Measurements from ENCODE around the gene ELL.

ELL gene

GRCh38 chr19:18541258-18541991 is 19.6 kb upstream of the ELL start:
- TF ChIP-seq GATA2 (IDR thresholded peaks at IDR 0.05; ENCODE audit: low read depth, low read length) = no peak
- no peak for TF ChIP-seq GATA3 (IDR thresholded peaks at IDR 0.05; ENCODE audit: low read depth, low read length)

GRCh38 chr19:18539372-18539771 is 17.5 kb upstream of the ELL start:
- TF ChIP-seq GATA2 (IDR thresholded peaks at IDR 0.05; ENCODE audit: low read depth, low read length) (no peak), GATA3 (IDR thresholded peaks at IDR 0.05; ENCODE audit: low read depth, low read length) (no peak)

- no peak for TF ChIP-seq GATA3 (IDR thresholded peaks at IDR 0.05; ENCODE audit: low read depth, low read length)
- no peak for TF ChIP-seq GATA2 (IDR thresholded peaks at IDR 0.05; ENCODE audit: low read depth, low read length)
Measured at GRCh38 chr19:18538115-18538514, 16.2 kb upstream of the ELL start.

GRCh38 chr19:18537431-18537830 is 15.6 kb upstream of the ELL start:
- TF ChIP-seq GATA3 (IDR thresholded peaks at IDR 0.05; ENCODE audit: low read depth, low read length) (no peak), GATA2 (IDR thresholded peaks at IDR 0.05; ENCODE audit: low read depth, low read length) (no peak)

- TF ChIP-seq GATA2 (IDR thresholded peaks at IDR 0.05; ENCODE audit: low read depth, low read length) (no peak), GATA3 (IDR thresholded peaks at IDR 0.05; ENCODE audit: low read depth, low read length) (no peak)
Measured at GRCh38 chr19:18536475-18536874, 14.6 kb upstream of the ELL start.

GRCh38 chr19:18533058-18533457 is 11.2 kb upstream of the ELL start:
- TF ChIP-seq GATA3 (IDR thresholded peaks at IDR 0.05; ENCODE audit: low read depth, low read length) = no peak
- TF ChIP-seq GATA2 (IDR thresholded peaks at IDR 0.05; ENCODE audit: low read depth, low read length) = no peak

GRCh38 chr19:18532168-18532890 is 10.5 kb upstream of the ELL start:
- TF ChIP-seq GATA3 (IDR thresholded peaks at IDR 0.05; ENCODE audit: low read depth, low read length) (no peak), GATA2 (IDR thresholded peaks at IDR 0.05; ENCODE audit: low read depth, low read length) (no peak)

- TF ChIP-seq GATA3 (IDR thresholded peaks at IDR 0.05; ENCODE audit: low read depth, low read length) (no peak), GATA2 (IDR thresholded peaks at IDR 0.05; ENCODE audit: low read depth, low read length) (no peak)
Measured at GRCh38 chr19:18531485-18531884, 9.6 kb upstream of the ELL start.

DNA sequence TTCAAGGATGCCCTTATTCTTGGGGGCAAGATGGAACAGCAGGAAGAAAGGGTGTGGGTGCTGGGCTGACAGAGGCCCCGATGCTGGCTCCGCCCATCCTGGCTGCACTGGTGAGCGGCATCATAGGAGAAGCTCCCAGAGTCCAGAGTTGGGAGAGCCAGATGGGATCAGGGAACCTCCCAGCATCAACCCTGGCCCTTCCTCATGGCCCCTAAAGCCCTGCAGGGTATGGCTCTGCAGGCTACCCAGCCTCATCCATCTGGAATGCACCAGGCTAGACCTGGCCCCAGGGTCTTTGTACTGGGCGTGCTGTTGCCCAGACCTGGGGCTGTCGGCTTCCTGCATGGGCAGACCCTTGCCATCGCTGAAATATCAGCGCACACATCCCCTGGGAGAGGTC is 7.9 kb upstream of the ELL start:
- no peak for TF ChIP-seq GATA2 (IDR thresholded peaks at IDR 0.05; ENCODE audit: low read depth, low read length)
- TF ChIP-seq GATA3 (IDR thresholded peaks at IDR 0.05; ENCODE audit: low read depth, low read length) = no peak

- TF ChIP-seq GATA2 (IDR thresholded peaks at IDR 0.05; ENCODE audit: low read depth, low read length) (no peak), GATA3 (IDR thresholded peaks at IDR 0.05; ENCODE audit: low read depth, low read length) (no peak)
Measured at GRCh38 chr19:18526316-18526715, 4.4 kb upstream of the ELL start.

GRCh38 chr19:18523841-18524240 is 2.0 kb upstream of the ELL start:
- no peak for TF ChIP-seq GATA3 (IDR thresholded peaks at IDR 0.05; ENCODE audit: low read depth, low read length)
- TF ChIP-seq GATA2 (IDR thresholded peaks at IDR 0.05; ENCODE audit: low read depth, low read length) = no peak

GRCh38 chr19:18522124-18522861 is 423 bp upstream of the ELL start:
- TF ChIP-seq GATA2 (IDR thresholded peaks at IDR 0.05; ENCODE audit: low read depth, low read length) (no peak), GATA3 (IDR thresholded peaks at IDR 0.05; ENCODE audit: low read depth, low read length) (no peak)

DNA sequence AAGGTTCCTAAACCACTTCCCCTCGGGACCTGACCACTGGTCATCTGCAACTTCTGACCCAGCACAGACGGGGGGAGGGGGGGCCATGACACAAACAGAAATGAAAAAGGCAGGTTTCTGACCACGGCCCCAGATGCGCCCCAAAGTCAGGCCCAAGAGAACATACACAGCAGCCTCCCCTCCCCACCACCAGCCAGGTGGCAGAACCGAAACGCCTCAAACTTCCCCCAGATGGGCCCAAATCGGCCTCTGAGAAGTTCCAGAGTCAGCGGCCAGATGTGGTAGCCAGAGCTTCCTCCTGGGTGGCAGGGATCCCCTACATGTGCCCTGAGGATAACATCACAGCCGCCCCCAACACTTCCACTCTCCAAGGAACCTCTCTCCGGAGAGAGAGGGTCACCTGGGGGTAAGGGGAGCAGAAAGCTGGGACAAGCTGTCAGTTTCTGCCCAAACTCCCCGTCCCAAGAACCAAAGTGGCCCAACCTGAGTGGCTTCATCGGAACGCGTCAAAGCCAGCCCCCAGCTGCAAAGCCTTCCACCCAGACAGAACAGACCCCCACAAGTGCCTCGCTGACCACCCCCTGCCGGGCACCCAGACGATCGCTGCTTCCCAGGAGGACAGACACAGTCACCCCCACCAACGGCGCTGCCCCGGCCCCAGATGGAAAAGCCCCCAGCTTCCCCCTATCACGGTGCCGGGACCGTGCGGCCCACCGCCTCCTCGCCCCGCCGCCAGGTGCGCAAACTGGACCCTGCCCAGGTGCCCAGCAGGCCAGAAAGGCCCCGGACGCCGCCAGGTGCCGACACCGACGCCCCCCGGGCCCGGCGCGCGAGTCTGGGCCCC is 800 bp downstream of the ELL start:
- TF ChIP-seq GATA2 (IDR thresholded peaks at IDR 0.05; ENCODE audit: low read depth, low read length) (no peak), GATA3 (IDR thresholded peaks at IDR 0.05; ENCODE audit: low read depth, low read length) (no peak)

Data from SH-SY5Y (cell line).